Measurements from ENCODE around the gene SERPING1.

Gene SERPING1

GRCh38 chr11:57656885-57657193 is 59.4 kb downstream of the SERPING1 start:
- Histone ChIP-seq H3K4me3 (ENCODE audit: insufficient read length, low read depth) (peak overlapping the region; percentile 75), H3K9me3 (ENCODE audit: insufficient read depth, low read length) (no peaks in the 10 kb centered on the region), H3K9ac (ENCODE audit: insufficient read length, low read depth) (peak overlapping the region; percentile 72), H3K36me3 (ENCODE audit: insufficient read depth, insufficient read length, low read length) (peaks cover 30% of the 10 kb centered on the region), H3K4me1 (ENCODE audit: insufficient read depth, insufficient read length) (no peaks in the 10 kb centered on the region), H3K27me3 (ENCODE audit: insufficient read depth, insufficient read length) (peaks cover 6% of the 10 kb centered on the region)
- DNase-seq (ENCODE audit: low read depth, low spot score), result no peak
- TF ChIP-seq YY1 (IDR thresholded peaks at IDR 0.05; ENCODE audit: insufficient read depth, insufficient read length) (no peak), SUZ12 (IDR thresholded peaks at IDR 0.05; ENCODE audit: extremely low read depth, insufficient read depth, insufficient read length) (no peak), ZNF274 (IDR thresholded peaks at IDR 0.05; ENCODE audit: low read depth, low read length) (no peak)

GRCh38 chr11:57657194-57658022 is 59.9 kb downstream of the SERPING1 start, which contains the start of gene CLP1:
Gene CLP1 (plus strand): TSS chr11:57657762. CDS start chr11:57659477, 1,715 bp downstream.
- no peaks in the 10 kb centered on the region for H3K9me3 ChIP-seq (ENCODE audit: insufficient read depth, low read length)
- H3K4me1 ChIP-seq (ENCODE audit: insufficient read depth, insufficient read length), result no peaks in the 10 kb centered on the region
- DNase-seq (ENCODE audit: low read depth, low spot score), result peak; percentile 99
- H3K27me3 ChIP-seq (ENCODE audit: insufficient read depth, insufficient read length), result peaks cover 6% of the 10 kb centered on the region
- no peak for TF ChIP-seq YY1 (IDR thresholded peaks at IDR 0.05; ENCODE audit: insufficient read depth, insufficient read length)
- no peak for TF ChIP-seq ZNF274 (IDR thresholded peaks at IDR 0.05; ENCODE audit: low read depth, low read length)
- TF ChIP-seq SUZ12 (IDR thresholded peaks at IDR 0.05; ENCODE audit: extremely low read depth, insufficient read depth, insufficient read length), result no peak
- H3K36me3 ChIP-seq (ENCODE audit: insufficient read depth, insufficient read length, low read length), result peaks cover 36% of the 10 kb centered on the region
- H3K9ac ChIP-seq (ENCODE audit: insufficient read length, low read depth), result peak within 1 kb of the TSS; percentile 92
- H3K4me3 ChIP-seq (ENCODE audit: insufficient read length, low read depth), result peak within 1 kb of the TSS; percentile 75

GRCh38 chr11:57658023-57658361 is 60.5 kb downstream of the SERPING1 start:
- peak overlapping the region; percentile 75 for H3K4me3 ChIP-seq (ENCODE audit: insufficient read length, low read depth)
- no peaks in the 10 kb centered on the region for H3K4me1 ChIP-seq (ENCODE audit: insufficient read depth, insufficient read length)
- no peak for DNase-seq (ENCODE audit: low read depth, low spot score)
- no peaks in the 10 kb centered on the region for H3K9me3 ChIP-seq (ENCODE audit: insufficient read depth, low read length)
- peaks cover 39% of the 10 kb centered on the region for H3K36me3 ChIP-seq (ENCODE audit: insufficient read depth, insufficient read length, low read length)
- TF ChIP-seq YY1 (IDR thresholded peaks at IDR 0.05; ENCODE audit: insufficient read depth, insufficient read length), result no peak
- no peak for TF ChIP-seq ZNF274 (IDR thresholded peaks at IDR 0.05; ENCODE audit: low read depth, low read length)
- TF ChIP-seq SUZ12 (IDR thresholded peaks at IDR 0.05; ENCODE audit: extremely low read depth, insufficient read depth, insufficient read length), result no peak
- peaks cover 6% of the 10 kb centered on the region for H3K27me3 ChIP-seq (ENCODE audit: insufficient read depth, insufficient read length)
- H3K9ac ChIP-seq (ENCODE audit: insufficient read length, low read depth), result peak overlapping the region; percentile 92

- H3K9ac ChIP-seq (ENCODE audit: insufficient read length, low read depth), result no peak overlapping the region
- no peak for DNase-seq (ENCODE audit: low read depth, low spot score)
- TF ChIP-seq SUZ12 (IDR thresholded peaks at IDR 0.05; ENCODE audit: extremely low read depth, insufficient read depth, insufficient read length) (no peak), ZNF274 (IDR thresholded peaks at IDR 0.05; ENCODE audit: low read depth, low read length) (no peak), YY1 (IDR thresholded peaks at IDR 0.05; ENCODE audit: insufficient read depth, insufficient read length) (no peak)
- H3K9me3 ChIP-seq (ENCODE audit: insufficient read depth, low read length), result no peaks in the 10 kb centered on the region
- peaks cover 39% of the 10 kb centered on the region for H3K36me3 ChIP-seq (ENCODE audit: insufficient read depth, insufficient read length, low read length)
- H3K27me3 ChIP-seq (ENCODE audit: insufficient read depth, insufficient read length), result peaks cover 6% of the 10 kb centered on the region
- no peak overlapping the region for H3K4me3 ChIP-seq (ENCODE audit: insufficient read length, low read depth)
- H3K4me1 ChIP-seq (ENCODE audit: insufficient read depth, insufficient read length), result no peaks in the 10 kb centered on the region
Observed at GRCh38 chr11:57659669-57660068, 62.2 kb downstream of the SERPING1 start.

- H3K27me3 ChIP-seq (ENCODE audit: insufficient read depth, insufficient read length), result no peaks in the 10 kb centered on the region
- H3K4me1 ChIP-seq (ENCODE audit: insufficient read depth, insufficient read length), result no peaks in the 10 kb centered on the region
- no peaks in the 10 kb centered on the region for H3K9me3 ChIP-seq (ENCODE audit: insufficient read depth, low read length)
- peaks cover 39% of the 10 kb centered on the region for H3K36me3 ChIP-seq (ENCODE audit: insufficient read depth, insufficient read length, low read length)
- H3K4me3 ChIP-seq (ENCODE audit: insufficient read length, low read depth), result no peak overlapping the region
- no peak overlapping the region for H3K9ac ChIP-seq (ENCODE audit: insufficient read length, low read depth)
- no peak for TF ChIP-seq ZNF274 (IDR thresholded peaks at IDR 0.05; ENCODE audit: low read depth, low read length)
- TF ChIP-seq YY1 (IDR thresholded peaks at IDR 0.05; ENCODE audit: insufficient read depth, insufficient read length), result no peak
- no peak for TF ChIP-seq SUZ12 (IDR thresholded peaks at IDR 0.05; ENCODE audit: extremely low read depth, insufficient read depth, insufficient read length)
- DNase-seq (ENCODE audit: low read depth, low spot score), result no peak
Observed at GRCh38 chr11:57662893-57663292, 65.4 kb downstream of the SERPING1 start.

- Histone ChIP-seq H3K9ac (ENCODE audit: insufficient read length, low read depth) (no peak overlapping the region), H3K4me1 (ENCODE audit: insufficient read depth, insufficient read length) (no peaks in the 10 kb centered on the region), H3K27me3 (ENCODE audit: insufficient read depth, insufficient read length) (no peaks in the 10 kb centered on the region), H3K4me3 (ENCODE audit: insufficient read length, low read depth) (no peak overlapping the region), H3K36me3 (ENCODE audit: insufficient read depth, insufficient read length, low read length) (peaks cover 37% of the 10 kb centered on the region), H3K9me3 (ENCODE audit: insufficient read depth, low read length) (no peaks in the 10 kb centered on the region)
- no peak for DNase-seq (ENCODE audit: low read depth, low spot score)
- TF ChIP-seq ZNF274 (IDR thresholded peaks at IDR 0.05; ENCODE audit: low read depth, low read length) (no peak), SUZ12 (IDR thresholded peaks at IDR 0.05; ENCODE audit: extremely low read depth, insufficient read depth, insufficient read length) (no peak), YY1 (IDR thresholded peaks at IDR 0.05; ENCODE audit: insufficient read depth, insufficient read length) (no peak)
Observed at GRCh38 chr11:57663975-57664374, 66.5 kb downstream of the SERPING1 start.

All from NT2/D1 (cell line).